Smooth muscle cell (in vitro differentiated cells): ENCODE data around the gene ZNF593. TPM values are rescaled to one million over a fixed set of nuclear protein-coding genes. Genes with fewer than 3 reads are reported as not detected.

Experiments used
- DNase-seq: peaks from one replicate; lab custom pipeline; 2025; ENCODE audit not compliant: unreplicated experiment; lab: John Stamatoyannopoulos, UW
- H2AFZ ChIP-seq: fragments of 200-600 bp; sonication (generic); 2 replicates; pipeline ENCODE4 v1.6.0; 2016; ENCODE audit warnings: antibody characterized with exemption, low read depth, mild to moderate bottlenecking
- H3F3A ChIP-seq: fragments of 200-600 bp; sonication (generic); 2 replicates; pipeline ENCODE4 v1.6.0; 2017; ENCODE audit warnings: antibody characterized with exemption, low read depth
- H3K27ac ChIP-seq: fragments of 200-600 bp; sonication (generic); 2 replicates; pipeline ENCODE4 v1.5.1; 2016; ENCODE audit warnings: low read depth, mild to moderate bottlenecking
- H3K27me3 ChIP-seq: fragments of 200-600 bp; sonication (generic); 2 replicates; pipeline ENCODE4 v1.6.1; 2016; ENCODE audit warnings: low read depth, mild to moderate bottlenecking
- H3K36me3 ChIP-seq: fragments of 200-600 bp; sonication (generic); 2 replicates; pipeline ENCODE4 v1.5.1; 2016; ENCODE audit warnings: low read depth
- H3K4me1 ChIP-seq: fragments of 200-600 bp; sonication (generic); 2 replicates; pipeline ENCODE4 v1.5.1; 2016; ENCODE audit warnings: low read depth
- H3K4me2 ChIP-seq: fragments of 200-600 bp; sonication (generic); 2 replicates; pipeline ENCODE4 v1.6.0; 2016; ENCODE audit warnings: mild to moderate bottlenecking
- H3K4me3 ChIP-seq: fragments of 200-600 bp; sonication (generic); 2 replicates; pipeline ENCODE4 v1.5.1; 2016; ENCODE audit warnings: mild to moderate bottlenecking
- H3K79me2 ChIP-seq: fragments of 200-600 bp; sonication (generic); 2 replicates; pipeline ENCODE4 v1.6.0; 2016; ENCODE audit warnings: low read depth, mild to moderate bottlenecking
- H3K9ac ChIP-seq: fragments of 200-600 bp; sonication (generic); 2 replicates; pipeline ENCODE4 v1.6.0; 2016; ENCODE audit warnings: low read depth
- H3K9me3 ChIP-seq: fragments of 200-600 bp; sonication (generic); replicated peaks from 2 replicates; pipeline ENCODE4 v1.5.1; 2016; ENCODE audit warnings: low read depth
- H4K20me1 ChIP-seq: fragments of 200-600 bp; sonication (generic); 2 replicates; pipeline ENCODE4 v1.6.0; 2016; ENCODE audit warnings: low read depth
- WGBS: methylation state at CpG from one replicate; pipeline ENCODE4 v1.1.7; 2016; ENCODE audit warnings: low lambda C conversion rate; 5-methylcytosine and 5-hydroxymethylcytosine counted together
- polyA plus RNA-seq: library from polyadenylated mRNA; unstranded; fragments of >200 nt; fragmentation: Nextera tagmentation; extraction: Ambion mirVana; gene quantifications from 2 replicates; pipeline ENCODE4 v1.2.1, GENCODE V29; 2016
- total RNA-seq: library from RNA; depleted of rRNA; stranded (reverse); fragments of >200 nt; gene quantifications from 2 replicates; pipeline ENCODE4 v1.2.3, GENCODE V29; 2014
- TF ChIP-seq, protein P1 (sequence below): fragments of 200-600 bp; sonication (generic); IDR thresholded peaks from 2 replicates; pipeline ENCODE4 v1.5.1; 2017; ENCODE audit warnings: borderline replicate concordance, mild to moderate bottlenecking, antibody characterized with exemption; ENCODE audit not compliant: insufficient read depth, poor library complexity, severe bottlenecking

The ZNF593 gene
- total and polyA plus RNA-seq, 2 experiments from 2014 or later: 38.4 to 52.4 TPM

DNA sequence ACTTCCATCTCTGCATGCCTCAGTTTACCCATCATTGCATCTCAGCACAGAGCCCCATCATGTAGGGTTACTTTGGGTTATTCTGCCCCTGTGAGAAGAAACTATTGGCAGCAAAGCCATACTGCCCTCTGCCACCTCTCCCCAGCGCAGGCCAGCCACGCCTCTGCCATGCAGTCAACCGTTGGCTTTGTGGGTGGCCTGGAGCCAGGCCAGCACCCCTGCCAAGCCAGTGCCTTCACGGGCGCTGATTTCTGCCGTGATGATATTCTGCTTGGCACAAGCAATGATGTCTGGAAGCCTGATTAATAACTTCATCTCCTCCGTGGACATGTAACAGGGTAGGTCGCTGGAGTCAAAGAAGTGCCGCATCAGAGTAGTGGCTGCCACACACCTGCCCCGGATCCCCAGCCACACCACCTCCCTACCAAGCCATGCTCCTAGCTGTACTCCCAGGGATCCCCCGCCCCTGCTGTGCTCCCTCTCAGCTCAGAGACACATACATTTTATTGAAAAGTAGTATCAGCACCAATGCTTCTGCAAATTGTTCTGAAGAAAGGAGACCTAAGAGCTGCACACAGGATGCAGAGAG is 49.3 kb downstream of the ZNF593 start:
- no peak overlapping the region for H3K27ac ChIP-seq
- no peak overlapping the region for H3K4me3 ChIP-seq
- no peaks in the 10 kb centered on the region for H3K27me3 ChIP-seq
- no peaks in the 10 kb centered on the region for H3K9me3 ChIP-seq
- H3F3A ChIP-seq: no peaks in the 10 kb centered on the region
- no peaks in the 10 kb centered on the region for H3K36me3 ChIP-seq
- no peaks in the 10 kb centered on the region for H3K4me1 ChIP-seq
- no peaks in the 10 kb centered on the region for H3K79me2 ChIP-seq
- H3K4me2 ChIP-seq: no peak overlapping the region
- no peak overlapping the region for H2AFZ ChIP-seq
- WGBS: 92% methylated on average over 11 of the region's 11 CpGs
- no peak overlapping the region for H3K9ac ChIP-seq
- TF ChIP-seq, protein P1, sequence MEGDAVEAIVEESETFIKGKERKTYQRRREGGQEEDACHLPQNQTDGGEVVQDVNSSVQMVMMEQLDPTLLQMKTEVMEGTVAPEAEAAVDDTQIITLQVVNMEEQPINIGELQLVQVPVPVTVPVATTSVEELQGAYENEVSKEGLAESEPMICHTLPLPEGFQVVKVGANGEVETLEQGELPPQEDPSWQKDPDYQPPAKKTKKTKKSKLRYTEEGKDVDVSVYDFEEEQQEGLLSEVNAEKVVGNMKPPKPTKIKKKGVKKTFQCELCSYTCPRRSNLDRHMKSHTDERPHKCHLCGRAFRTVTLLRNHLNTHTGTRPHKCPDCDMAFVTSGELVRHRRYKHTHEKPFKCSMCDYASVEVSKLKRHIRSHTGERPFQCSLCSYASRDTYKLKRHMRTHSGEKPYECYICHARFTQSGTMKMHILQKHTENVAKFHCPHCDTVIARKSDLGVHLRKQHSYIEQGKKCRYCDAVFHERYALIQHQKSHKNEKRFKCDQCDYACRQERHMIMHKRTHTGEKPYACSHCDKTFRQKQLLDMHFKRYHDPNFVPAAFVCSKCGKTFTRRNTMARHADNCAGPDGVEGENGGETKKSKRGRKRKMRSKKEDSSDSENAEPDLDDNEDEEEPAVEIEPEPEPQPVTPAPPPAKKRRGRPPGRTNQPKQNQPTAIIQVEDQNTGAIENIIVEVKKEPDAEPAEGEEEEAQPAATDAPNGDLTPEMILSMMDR: no peak
- no peaks in the 10 kb centered on the region for H4K20me1 ChIP-seq
- DNase-seq: no peak

Other genes with a start within 250 kb of the ZNF593 start
- 9.2 and 9.4 TPM in 2 replicates for gene PAFAH2, start 171.8 kb upstream of the ZNF593 start, total RNA-seq
- gene PAFAH2, start 171.8 kb upstream of the ZNF593 start, polyA plus RNA-seq: 9.6 and 13.2 TPM in 2 replicates
- 11.2 and 14.1 TPM in 2 replicates for gene EXTL1, start 148.1 kb upstream of the ZNF593 start, total RNA-seq
- gene EXTL1, start 148.1 kb upstream of the ZNF593 start, polyA plus RNA-seq: 9.2 and 25.8 TPM in 2 replicates
- 0.27 TPM in 1 of 2 replicates, not detected in the other for gene SLC30A2, start 123.8 kb upstream of the ZNF593 start, total RNA-seq
- 0.53 and 0.56 TPM in 2 replicates for gene SLC30A2, start 123.8 kb upstream of the ZNF593 start, polyA plus RNA-seq
- not detected in 2 replicates for gene TRIM63, start 102.3 kb upstream of the ZNF593 start, total RNA-seq
- 0.14 and 0.97 TPM in 2 replicates for gene TRIM63, start 102.3 kb upstream of the ZNF593 start, polyA plus RNA-seq
- gene PDIK1L, start 58.1 kb upstream of the ZNF593 start, total RNA-seq: 3.7 and 4.6 TPM in 2 replicates
- gene PDIK1L, start 58.1 kb upstream of the ZNF593 start, polyA plus RNA-seq: 1.9 and 3.6 TPM in 2 replicates
- gene FAM110D, start 10.8 kb upstream of the ZNF593 start, total RNA-seq: not detected in 2 replicates
- gene FAM110D, start 10.8 kb upstream of the ZNF593 start, polyA plus RNA-seq: 0.08 TPM in 1 of 2 replicates, not detected in the other
- gene C1orf232, start 945 bp upstream of the ZNF593 start, total RNA-seq: not detected in 2 replicates
- not detected in 2 replicates for gene C1orf232, start 945 bp upstream of the ZNF593 start, polyA plus RNA-seq
- gene ZNF593OS, start 1.9 kb downstream of the ZNF593 start, total RNA-seq: not detected in 2 replicates
- gene ZNF593OS, start 1.9 kb downstream of the ZNF593 start, polyA plus RNA-seq: 1.5 TPM in 1 of 2 replicates, not detected in the other
- 2.6 and 6.6 TPM in 2 replicates for gene CNKSR1, start 7.6 kb downstream of the ZNF593 start, total RNA-seq
- gene CNKSR1, start 7.6 kb downstream of the ZNF593 start, polyA plus RNA-seq: 1.4 and 8.6 TPM in 2 replicates
- not detected in 2 replicates for gene CATSPER4, start 20.7 kb downstream of the ZNF593 start, total RNA-seq
- gene CATSPER4, start 20.7 kb downstream of the ZNF593 start, polyA plus RNA-seq: not detected in 2 replicates
- gene CEP85, start 64.3 kb downstream of the ZNF593 start, total RNA-seq: 6.0 and 7.9 TPM in 2 replicates
- gene CEP85, start 64.3 kb downstream of the ZNF593 start, polyA plus RNA-seq: 3.9 and 8.0 TPM in 2 replicates
- 162 and 241 TPM in 2 replicates for gene SH3BGRL3, start 110.2 kb downstream of the ZNF593 start, total RNA-seq
- gene SH3BGRL3, start 110.2 kb downstream of the ZNF593 start, polyA plus RNA-seq: 1,359 and 1,367 TPM in 2 replicates
- gene UBXN11, start 136.7 kb downstream of the ZNF593 start, total RNA-seq: 3.3 and 4.8 TPM in 2 replicates
- 17.7 and 20.3 TPM in 2 replicates for gene UBXN11, start 136.7 kb downstream of the ZNF593 start, polyA plus RNA-seq
- gene CD52, start 148.1 kb downstream of the ZNF593 start, total RNA-seq: 1.1 TPM in 1 of 2 replicates, not detected in the other
- gene CD52, start 148.1 kb downstream of the ZNF593 start, polyA plus RNA-seq: 0.39 and 1.3 TPM in 2 replicates
- 5.2 and 9.5 TPM in 2 replicates for gene CRYBG2, start 184.2 kb downstream of the ZNF593 start, total RNA-seq
- 4.1 and 9.8 TPM in 2 replicates for gene CRYBG2, start 184.2 kb downstream of the ZNF593 start, polyA plus RNA-seq
- gene ZNF683, start 202.8 kb downstream of the ZNF593 start, total RNA-seq: not detected in 2 replicates
- gene ZNF683, start 202.8 kb downstream of the ZNF593 start, polyA plus RNA-seq: not detected in 2 replicates
- not detected in 2 replicates for gene LIN28A, start 240.9 kb downstream of the ZNF593 start, total RNA-seq
- 0.08 and 0.13 TPM in 2 replicates for gene LIN28A, start 240.9 kb downstream of the ZNF593 start, polyA plus RNA-seq